GM23338 (cell line): ENCODE data around the gene GOLGA6L2. TPM values are rescaled to one million over a fixed set of nuclear protein-coding genes. Genes with fewer than 3 reads are reported as not detected.

Source experiments
- ATAC-seq: fragments of 200-7000 bp; cut with Tn5 transposase; 3 replicates; pipeline ENCODE4 v1.9.1; 2020
- DNase-seq: peaks from one replicate; pipeline ENCODE4 v3.0.0-alpha.2; 2015; ENCODE audit warnings: low spot score
- H2AFZ ChIP-seq: fragments of 200-600 bp; sonication (generic); 2 replicates; pipeline ENCODE4 v1.8.0; 2016; ENCODE audit warnings: antibody characterized with exemption, mild to moderate bottlenecking, moderate library complexity
- H3F3A ChIP-seq: fragments of 200-600 bp; sonication (generic); replicated peaks from 2 replicates; pipeline ENCODE4 v1.8.0; 2017; ENCODE audit warnings: antibody characterized with exemption, mixed run types, low read depth
- H3K27ac ChIP-seq: fragments of 200-600 bp; sonication (generic); 2 replicates; pipeline ENCODE4 v1.6.1; 2016; ENCODE audit warnings: low read depth
- H3K27me3 ChIP-seq: fragments of 200-600 bp; sonication (generic); 2 replicates; pipeline ENCODE4 v1.8.0; 2016; ENCODE audit warnings: mild to moderate bottlenecking, mixed run types, moderate library complexity; ENCODE audit not compliant: insufficient read depth
- H3K36me3 ChIP-seq: fragments of 200-600 bp; sonication (generic); 2 replicates; pipeline ENCODE4 v1.8.0; 2016; ENCODE audit warnings: mild to moderate bottlenecking; ENCODE audit not compliant: insufficient read depth
- H3K4me1 ChIP-seq: fragments of 200-600 bp; sonication (generic); 2 replicates; pipeline ENCODE4 v1.8.0; 2016; ENCODE audit warnings: mild to moderate bottlenecking, moderate library complexity; ENCODE audit not compliant: insufficient read depth
- H3K4me2 ChIP-seq: fragments of 200-600 bp; sonication (generic); 2 replicates; pipeline ENCODE4 v1.7.1; 2017; ENCODE audit warnings: mixed run types
- H3K4me3 ChIP-seq: fragments of 200-600 bp; sonication (generic); 2 replicates; pipeline ENCODE4 v1.6.1; 2016; ENCODE audit warnings: mixed run types
- H3K79me2 ChIP-seq: fragments of 200-600 bp; sonication (generic); replicated peaks from 2 replicates; pipeline ENCODE4 v1.8.0; 2017; ENCODE audit warnings: mild to moderate bottlenecking; ENCODE audit not compliant: insufficient read depth
- H3K9me2 ChIP-seq: fragments of 200-600 bp; sonication (generic); 2 replicates; pipeline ENCODE4 v1.8.0; 2017; ENCODE audit not compliant: insufficient read depth
- H4K20me1 ChIP-seq: fragments of 200-600 bp; sonication (generic); replicated peaks from 2 replicates; pipeline ENCODE4 v1.8.0; 2017; ENCODE audit warnings: mild to moderate bottlenecking; ENCODE audit not compliant: insufficient read depth
- H3K27ac Mint-ChIP-seq: 2 replicates; pipeline ENCODE4 v1.8.0; 2020; ENCODE audit warnings: inconsistent platforms, mild to moderate bottlenecking, moderate library complexity, mixed read lengths
- H3K27me3 Mint-ChIP-seq: 3 replicates; pipeline ENCODE4 v1.8.0; 2022; ENCODE audit warnings: low read depth, mild to moderate bottlenecking, moderate library complexity, mixed read lengths, inconsistent platforms; ENCODE audit not compliant: insufficient read depth, poor library complexity
- H3K36me3 Mint-ChIP-seq: 3 replicates; pipeline ENCODE4 v1.8.0; 2021; ENCODE audit warnings: low read depth, mild to moderate bottlenecking, inconsistent platforms, moderate library complexity, mixed read lengths
- H3K4me1 Mint-ChIP-seq: 3 replicates; pipeline ENCODE4 v1.8.0; 2020; ENCODE audit warnings: mild to moderate bottlenecking, inconsistent platforms, mixed read lengths
- H3K4me3 Mint-ChIP-seq: 3 replicates; pipeline ENCODE4 v1.8.0; 2021; ENCODE audit warnings: moderate library complexity, mild to moderate bottlenecking, inconsistent platforms, mixed read lengths
- H3K9me3 Mint-ChIP-seq: 3 replicates; pipeline ENCODE4 v1.8.0; 2020; ENCODE audit warnings: moderate library complexity, mild to moderate bottlenecking, inconsistent platforms, mixed read lengths
- CREB1 ChIP-seq: fragments of 250-450 bp; sonication (Bioruptor Pico); IDR thresholded peaks from 2 replicates; pipeline ENCODE4 v1.5.0; 2020; ENCODE audit warnings: low read depth, mild to moderate bottlenecking, moderate library complexity
- EZH2phosphoT487 ChIP-seq: fragments of 200-600 bp; sonication (generic); IDR thresholded peaks from one replicate; pipeline ENCODE4 v1.8.1; 2018; ENCODE audit warnings: antibody characterized with exemption; ENCODE audit not compliant: unreplicated experiment
- JUNB ChIP-seq: IDR thresholded peaks from one replicate; pipeline ENCODE4 v1.6.1; 2016; ENCODE audit warnings: antibody characterized with exemption; ENCODE audit not compliant: unreplicated experiment
- NANOG ChIP-seq: IDR thresholded peaks from 2 replicates; pipeline ENCODE4 v1.6.1; 2016; ENCODE audit warnings: antibody characterized with exemption, borderline replicate concordance
- POLR2AphosphoS5 ChIP-seq: IDR thresholded peaks from 2 replicates; pipeline ENCODE4 v1.6.1; 2016; ENCODE audit warnings: antibody characterized with exemption, low read depth
- STAT1 ChIP-seq: IDR thresholded peaks from one replicate; pipeline ENCODE4 v1.6.1; 2016; ENCODE audit warnings: antibody characterized with exemption; ENCODE audit not compliant: unreplicated experiment
- ZNF331 ChIP-seq: fragments of 250-450 bp; sonication (Bioruptor Pico); IDR thresholded peaks from 2 replicates; pipeline ENCODE4 v1.5.0; 2020; ENCODE audit warnings: low read depth, mild to moderate bottlenecking, moderate library complexity
- ZNF462 ChIP-seq: fragments of 250-450 bp; sonication (Bioruptor Pico); IDR thresholded peaks from 2 replicates; pipeline ENCODE4 v1.5.0; 2020; ENCODE audit warnings: mild to moderate bottlenecking, moderate library complexity
- polyA plus RNA-seq: library from polyadenylated mRNA; unstranded; fragments of >200 nt; fragmentation: Nextera tagmentation; extraction: Ambion mirVana; gene quantifications from 2 replicates; pipeline ENCODE4 v1.2.1, GENCODE V29; 2016
- total RNA-seq: library from RNA; depleted of rRNA; stranded (reverse); fragments of >200 nt; shearing (Covaris generic); gene quantifications from 2 replicates; pipeline ENCODE4 v1.2.3, GENCODE V29; 2014
- TF ChIP-seq, protein P1 (sequence below): IDR thresholded peaks from one replicate; pipeline ENCODE4 v1.6.1; 2018; ENCODE audit warnings: antibody characterized with exemption; ENCODE audit not compliant: unreplicated experiment
- TF ChIP-seq, protein P2 (sequence below): IDR thresholded peaks from 2 replicates; pipeline ENCODE4 v1.6.1; 2016; ENCODE audit warnings: antibody characterized with exemption

The GOLGA6L2 gene
- total and polyA plus RNA-seq, 2 experiments from 2014 or later, result not detected

- TF ChIP-seq, protein P1, sequence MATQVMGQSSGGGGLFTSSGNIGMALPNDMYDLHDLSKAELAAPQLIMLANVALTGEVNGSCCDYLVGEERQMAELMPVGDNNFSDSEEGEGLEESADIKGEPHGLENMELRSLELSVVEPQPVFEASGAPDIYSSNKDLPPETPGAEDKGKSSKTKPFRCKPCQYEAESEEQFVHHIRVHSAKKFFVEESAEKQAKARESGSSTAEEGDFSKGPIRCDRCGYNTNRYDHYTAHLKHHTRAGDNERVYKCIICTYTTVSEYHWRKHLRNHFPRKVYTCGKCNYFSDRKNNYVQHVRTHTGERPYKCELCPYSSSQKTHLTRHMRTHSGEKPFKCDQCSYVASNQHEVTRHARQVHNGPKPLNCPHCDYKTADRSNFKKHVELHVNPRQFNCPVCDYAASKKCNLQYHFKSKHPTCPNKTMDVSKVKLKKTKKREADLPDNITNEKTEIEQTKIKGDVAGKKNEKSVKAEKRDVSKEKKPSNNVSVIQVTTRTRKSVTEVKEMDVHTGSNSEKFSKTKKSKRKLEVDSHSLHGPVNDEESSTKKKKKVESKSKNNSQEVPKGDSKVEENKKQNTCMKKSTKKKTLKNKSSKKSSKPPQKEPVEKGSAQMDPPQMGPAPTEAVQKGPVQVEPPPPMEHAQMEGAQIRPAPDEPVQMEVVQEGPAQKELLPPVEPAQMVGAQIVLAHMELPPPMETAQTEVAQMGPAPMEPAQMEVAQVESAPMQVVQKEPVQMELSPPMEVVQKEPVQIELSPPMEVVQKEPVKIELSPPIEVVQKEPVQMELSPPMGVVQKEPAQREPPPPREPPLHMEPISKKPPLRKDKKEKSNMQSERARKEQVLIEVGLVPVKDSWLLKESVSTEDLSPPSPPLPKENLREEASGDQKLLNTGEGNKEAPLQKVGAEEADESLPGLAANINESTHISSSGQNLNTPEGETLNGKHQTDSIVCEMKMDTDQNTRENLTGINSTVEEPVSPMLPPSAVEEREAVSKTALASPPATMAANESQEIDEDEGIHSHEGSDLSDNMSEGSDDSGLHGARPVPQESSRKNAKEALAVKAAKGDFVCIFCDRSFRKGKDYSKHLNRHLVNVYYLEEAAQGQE, result no peak
- TF ChIP-seq NANOG, result no peak
Measured at GRCh38 chr15:23472678-23473077, 25.6 kb upstream of the GOLGA6L2 start (continued).

GRCh38 chr15:23472033-23472432 lies 25.0 kb upstream of the GOLGA6L2 start:
- Histone ChIP-seq H3F3A (no peaks in the 10 kb centered on the region), H3K4me1 (no peaks in the 10 kb centered on the region), H3K4me2 (no peak overlapping the region), H2AFZ (0 out of 2 replicates have a peak overlapping the region, but pooled peaks have one; percentile 28), H4K20me1 (no peaks in the 10 kb centered on the region; the same call in 1 of the 2 replicates), H3K27me3 (no peaks in the 10 kb centered on the region), H3K4me3 (no peak overlapping the region), H3K79me2 (no peaks in the 10 kb centered on the region), H3K9me2 (peaks cover 8% of the 10 kb centered on the region; the same call in 1 of the 2 replicates), H3K27ac (no peak overlapping the region), H3K36me3 (no peaks in the 10 kb centered on the region)
- Mint-ChIP-seq H3K9me3 (peaks cover 62% of the 10 kb centered on the region), H3K4me3 (no peak overlapping the region), H3K27ac (no peak overlapping the region), H3K27me3 (peaks cover 1% of the 10 kb centered on the region), H3K36me3 (no peaks in the 10 kb centered on the region), H3K4me1 (no peaks in the 10 kb centered on the region)
- no peak for DNase-seq
- ATAC-seq, result no peak
- TF ChIP-seq JUNB (no peak), POLR2AphosphoS5 (no peak), CREB1 (CRISPR knock-in tag) (no peak), EZH2phosphoT487 (no peak), ZNF331 (CRISPR knock-in tag) (no peak), ZNF462 (CRISPR knock-in tag) (no peak), NANOG (no peak), STAT1 (no peak)
- TF ChIP-seq, protein P1, result no peak
- TF ChIP-seq, protein P2, sequence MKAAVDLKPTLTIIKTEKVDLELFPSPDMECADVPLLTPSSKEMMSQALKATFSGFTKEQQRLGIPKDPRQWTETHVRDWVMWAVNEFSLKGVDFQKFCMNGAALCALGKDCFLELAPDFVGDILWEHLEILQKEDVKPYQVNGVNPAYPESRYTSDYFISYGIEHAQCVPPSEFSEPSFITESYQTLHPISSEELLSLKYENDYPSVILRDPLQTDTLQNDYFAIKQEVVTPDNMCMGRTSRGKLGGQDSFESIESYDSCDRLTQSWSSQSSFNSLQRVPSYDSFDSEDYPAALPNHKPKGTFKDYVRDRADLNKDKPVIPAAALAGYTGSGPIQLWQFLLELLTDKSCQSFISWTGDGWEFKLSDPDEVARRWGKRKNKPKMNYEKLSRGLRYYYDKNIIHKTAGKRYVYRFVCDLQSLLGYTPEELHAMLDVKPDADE, result no peak
